ENCODE data around the gene HOXA6. TPM values are rescaled to one million over a fixed set of nuclear protein-coding genes. Genes with fewer than 3 reads are reported as not detected.

The HOXA6 gene
- total and polyA plus RNA-seq, 2 of the 4 experiments (the other 2 are of a cell fraction) = 1.4 to 1.8 TPM

GRCh38 chr7:27124902-27125689, 22.5 kb downstream of the HOXA6 start:
- peak overlapping the region; percentile 77 for H2AK5ac ChIP-seq (ENCODE audit: low read depth, low read length)
- H3K4me2 ChIP-seq (ENCODE audit: low read depth, low read length) = peak overlapping the region; percentile 60; the same call in 1 of the 2 replicates
- no TSS peak for BruUV-seq (replicated peaks)
- no peak for DNase-seq
- peaks cover 13 to 49% of the 10 kb centered on the region in 2 experiments for H3K79me1 ChIP-seq (ENCODE audit: low read depth in 1 of 2, low read length in 2 of 2)
- peak overlapping the region; percentile 6 for H3K27ac ChIP-seq (ENCODE audit: insufficient read depth, low read length)
- H2BK5ac ChIP-seq (ENCODE audit: low read depth, low read length, poor library complexity, severe bottlenecking) = peak overlapping the region; percentile 88
- peak overlapping the region; percentile 77 for H3K4ac ChIP-seq (ENCODE audit: low read depth, low read length)
- peaks cover 29% of the 10 kb centered on the region for H3K4me1 ChIP-seq (ENCODE audit: control insufficient read depth, insufficient read depth, low read length)
- peak overlapping the region; percentile 30 for H2AK9ac ChIP-seq (replicated peaks; ENCODE audit: low read depth, low read length, poor library complexity)
- peaks cover 7% of the 10 kb centered on the region for H3K9me1 ChIP-seq (ENCODE audit: insufficient read depth, low read length)
- ChIA-PET CTCF (no interaction called here), POLR2A (ENCODE audit: unreplicated experiment) (no interaction called here)
- TF ChIP-seq MAZ (IDR thresholded peaks at IDR 0.05; ENCODE audit: borderline replicate concordance, low read depth, low read length) = no peak
- TF ChIP-seq BHLHE40 (IDR thresholded peaks at IDR 0.05; ENCODE audit: low read depth, low read length) = no peak
- no peak for TF ChIP-seq USF2 (IDR thresholded peaks at IDR 0.05; ENCODE audit: low read depth, low read length)
- TF ChIP-seq CTCF (conservative IDR thresholded peaks at IDR 0.05; ENCODE audit: low read depth, low read length) = no peak
- no peak for TF ChIP-seq SMC3 (IDR thresholded peaks at IDR 0.05; ENCODE audit: low read depth, low read length)
- TF ChIP-seq RFX5 (IDR thresholded peaks at IDR 0.05; ENCODE audit: low read depth, low read length) = no peak
- no peak; the same call in 1 of the 2 replicates for TF ChIP-seq POLR2A (IDR thresholded peaks at IDR 0.05; ENCODE audit: low read depth, low read length)
- no peak for TF ChIP-seq CEBPB (IDR thresholded peaks at IDR 0.05; ENCODE audit: low read depth, low read length)
- TF ChIP-seq MAFK (IDR thresholded peaks at IDR 0.05; ENCODE audit: low read depth, low read length) = no peak
- TF ChIP-seq RCOR1 (IDR thresholded peaks at IDR 0.05; ENCODE audit: insufficient replicate concordance, low read length) = no peak
- TF ChIP-seq FOS (IDR thresholded peaks at IDR 0.05; ENCODE audit: low read depth, low read length) = no peak
- no peak for TF ChIP-seq ELK1 (IDR thresholded peaks at IDR 0.05; ENCODE audit: borderline replicate concordance, low read depth, low read length)
- no peak; the same call in 1 of the 2 replicates for TF ChIP-seq CHD1 (IDR thresholded peaks at IDR 0.05; ENCODE audit: low read depth, low read length)
- TF ChIP-seq RAD21 (IDR thresholded peaks at IDR 0.05; ENCODE audit: low read length) = no peak
- H3K14ac ChIP-seq (replicated peaks; ENCODE audit: low read depth, low read length) = 0 out of 2 replicates have a peak overlapping the region, but pooled peaks have one; percentile 49
- intact Hi-C loops (cut with micrococcal nuclease) = loop anchor here (5.0 kb wide), 1 partner anchor 923 kb away; the partner anchor contains the start of genes CBX3 and HNRNPA2B1
- in situ Hi-C loops (cut with MboI; ENCODE audit: low sequenced_read_pairs) = no loop called here
- peak overlapping the region; percentile 25; the same call in 1 of the 3 replicates for H2BK15ac ChIP-seq (ENCODE audit: low read depth, low read length)
- no peak overlapping the region for H3K56ac ChIP-seq (ENCODE audit: extremely low read depth, insufficient read depth, low read length)
- peak overlapping the region; percentile 89 for H3K23ac ChIP-seq (ENCODE audit: low read depth, low read length)
- peak overlapping the region; percentile 16 to 74; a peak in 2 of 4 replicates for H4K8ac ChIP-seq (ENCODE audit: low read depth in 2 of 2, low read length in 2 of 2)
- dilution Hi-C loops (cut with HindIII; ENCODE audit: low sequenced_read_pairs, unreplicated experiment) = no loop called here
- H2BK20ac ChIP-seq (ENCODE audit: low read depth, low read length) = peak overlapping the region; percentile 23
- no peak overlapping the region for H2AFZ ChIP-seq (replicated peaks; ENCODE audit: low read length, poor library complexity)
- H3K18ac ChIP-seq (ENCODE audit: low read depth, low read length) = peak overlapping the region; percentile 42; the same call in 1 of the 2 replicates
- peak overlapping the region; percentile 67 for H4K91ac ChIP-seq (ENCODE audit: insufficient read depth, low read depth, low read length)
- H3K27me3 ChIP-seq (ENCODE audit: control insufficient read depth, insufficient read depth, low read length) = no peaks in the 10 kb centered on the region
- ATAC-seq (ENCODE audit: low read depth) = no peak
- H4K5ac ChIP-seq (ENCODE audit: low read depth, low read length) = 0 out of 2 replicates have a peak overlapping the region, but pooled peaks have one; percentile 11
- peaks cover 3% of the 10 kb centered on the region; the same call in 1 of the 2 replicates for H3K36me3 ChIP-seq (ENCODE audit: control insufficient read depth, insufficient read depth, low read length)
- no peaks in the 10 kb centered on the region for H4K20me1 ChIP-seq (ENCODE audit: insufficient read depth, low read length)
- H3K9ac ChIP-seq (ENCODE audit: low read depth, low read length) = no peak overlapping the region
- no peaks in the 10 kb centered on the region for H3K9me3 ChIP-seq (ENCODE audit: control insufficient read depth, insufficient read depth, low read length)
- H3K4me3 ChIP-seq (ENCODE audit: insufficient read depth, low read depth, low read length) = no peak overlapping the region
- WGBS, 2 experiments (ENCODE audit: extremely low coverage in 2 of 2, insufficient read length in 1 of 2) = no CpG with 5 or more reads among the region's 8 CpGs
- H2BK120ac ChIP-seq (ENCODE audit: low read depth, low read length) = peak overlapping the region; percentile 94
